22Rv1 (cell line): ENCODE data around the gene AUTS2.
"Not testable (repeated sequence)": the region's sequence is repeated elsewhere in the genome, so short reads cannot be mapped to it uniquely, and the experiment has no call there.

Source experiments
- H3K27ac ChIP-seq: fragments of 450-650 bp; 2 replicates; pipeline ENCODE4 v1.5.1; 2017
- ZFX ChIP-seq: fragments of 450-650 bp; IDR thresholded peaks from 2 replicates; pipeline ENCODE4 v1.6.1; 2017; ENCODE audit warnings: antibody characterized with exemption, borderline replicate concordance
- TF ChIP-seq, protein P1 (sequence below): fragments of 450-650 bp; IDR thresholded peaks from 2 replicates; pipeline ENCODE4 v1.5.1; 2017; ENCODE audit warnings: mild to moderate bottlenecking

The AUTS2 gene

DNA sequence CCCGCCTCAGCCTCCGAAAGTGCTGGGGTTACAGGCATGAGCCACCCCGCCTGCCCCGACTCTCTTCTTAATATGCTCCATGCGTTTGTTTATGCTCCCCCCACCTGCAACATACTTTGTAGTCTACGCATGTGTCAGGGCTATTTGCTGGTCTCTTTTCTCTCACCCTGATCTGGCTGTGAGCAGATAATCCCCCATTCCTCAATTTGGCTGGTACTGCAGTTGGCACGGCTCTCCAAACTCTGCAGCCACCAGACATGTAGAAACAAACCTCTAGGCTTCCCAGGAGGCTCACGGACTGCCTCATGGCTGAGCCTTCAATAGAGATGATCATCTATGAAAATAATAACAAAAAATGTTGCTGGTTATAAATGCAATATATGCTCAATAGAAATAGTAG, 993.4 kb downstream of the AUTS2 start:
- H3K27ac ChIP-seq: no peak overlapping the region
- TF ChIP-seq, protein P1, sequence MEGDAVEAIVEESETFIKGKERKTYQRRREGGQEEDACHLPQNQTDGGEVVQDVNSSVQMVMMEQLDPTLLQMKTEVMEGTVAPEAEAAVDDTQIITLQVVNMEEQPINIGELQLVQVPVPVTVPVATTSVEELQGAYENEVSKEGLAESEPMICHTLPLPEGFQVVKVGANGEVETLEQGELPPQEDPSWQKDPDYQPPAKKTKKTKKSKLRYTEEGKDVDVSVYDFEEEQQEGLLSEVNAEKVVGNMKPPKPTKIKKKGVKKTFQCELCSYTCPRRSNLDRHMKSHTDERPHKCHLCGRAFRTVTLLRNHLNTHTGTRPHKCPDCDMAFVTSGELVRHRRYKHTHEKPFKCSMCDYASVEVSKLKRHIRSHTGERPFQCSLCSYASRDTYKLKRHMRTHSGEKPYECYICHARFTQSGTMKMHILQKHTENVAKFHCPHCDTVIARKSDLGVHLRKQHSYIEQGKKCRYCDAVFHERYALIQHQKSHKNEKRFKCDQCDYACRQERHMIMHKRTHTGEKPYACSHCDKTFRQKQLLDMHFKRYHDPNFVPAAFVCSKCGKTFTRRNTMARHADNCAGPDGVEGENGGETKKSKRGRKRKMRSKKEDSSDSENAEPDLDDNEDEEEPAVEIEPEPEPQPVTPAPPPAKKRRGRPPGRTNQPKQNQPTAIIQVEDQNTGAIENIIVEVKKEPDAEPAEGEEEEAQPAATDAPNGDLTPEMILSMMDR: no peak
- no peak for TF ChIP-seq ZFX

DNA sequence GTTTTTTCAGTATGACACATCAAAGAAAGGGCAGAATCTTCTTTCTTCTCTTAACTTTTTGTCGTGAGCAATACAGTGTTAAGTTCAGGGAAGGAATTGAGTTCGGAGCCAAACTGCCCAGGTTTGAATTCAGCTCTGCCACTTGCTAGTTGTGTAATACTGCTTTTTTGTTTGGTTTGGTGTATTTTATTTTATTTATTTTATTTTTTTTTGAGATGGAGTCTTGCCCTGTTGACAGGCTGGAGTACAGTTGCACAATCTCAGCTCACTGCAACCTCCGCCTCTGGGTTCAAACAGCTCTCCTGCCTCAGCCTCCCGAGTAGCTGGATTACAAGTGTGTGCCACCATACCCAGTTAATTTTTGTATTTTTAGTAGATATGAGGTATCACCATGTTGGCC, 993.9 kb downstream of the AUTS2 start:
- H3K27ac ChIP-seq: no peak overlapping the region
- no peak for TF ChIP-seq ZFX
- TF ChIP-seq, protein P1: no peak

DNA sequence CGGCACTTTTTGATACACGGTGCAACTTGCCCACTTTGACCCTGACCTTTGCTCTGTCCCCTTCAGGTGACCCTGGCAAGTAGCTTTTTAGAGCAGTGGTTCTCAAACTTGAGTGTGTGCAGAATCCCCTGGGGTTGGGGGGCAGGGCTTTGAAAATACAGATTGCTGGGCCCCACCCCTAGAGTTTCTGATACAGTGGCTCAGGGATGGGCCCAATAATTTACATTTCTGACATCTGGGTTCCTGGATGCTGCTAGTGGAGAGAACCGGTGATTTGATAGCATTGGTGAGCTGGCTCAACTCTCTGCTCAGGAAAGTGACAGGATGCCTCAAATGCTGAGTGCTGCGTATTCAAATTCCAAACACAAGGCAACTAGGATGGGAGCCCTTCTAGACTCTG, 995.9 kb downstream of the AUTS2 start:
- no peak overlapping the region for H3K27ac ChIP-seq
- TF ChIP-seq, protein P1: no peak
- no peak for TF ChIP-seq ZFX

DNA sequence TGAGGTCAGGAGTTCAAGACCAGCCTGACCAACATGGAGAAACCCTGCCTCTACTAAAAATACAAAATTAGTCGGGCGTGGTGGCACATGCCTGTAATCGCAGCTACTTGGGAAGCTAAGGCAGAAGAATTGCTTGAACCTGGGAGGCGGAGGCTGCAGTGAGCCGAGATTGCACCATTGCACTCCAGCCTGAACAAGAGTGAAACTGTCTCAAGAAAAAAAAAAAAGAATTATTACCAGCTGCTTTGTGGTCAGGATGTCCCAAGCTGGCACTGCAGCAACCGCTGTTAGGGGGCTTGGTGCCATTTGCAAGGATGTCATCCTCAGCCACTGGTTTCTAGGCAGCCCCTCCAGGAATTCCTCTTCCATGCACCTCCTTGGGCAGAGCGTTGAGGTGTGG, 996.6 kb downstream of the AUTS2 start:
- H3K27ac ChIP-seq: not testable (repeated sequence)

DNA sequence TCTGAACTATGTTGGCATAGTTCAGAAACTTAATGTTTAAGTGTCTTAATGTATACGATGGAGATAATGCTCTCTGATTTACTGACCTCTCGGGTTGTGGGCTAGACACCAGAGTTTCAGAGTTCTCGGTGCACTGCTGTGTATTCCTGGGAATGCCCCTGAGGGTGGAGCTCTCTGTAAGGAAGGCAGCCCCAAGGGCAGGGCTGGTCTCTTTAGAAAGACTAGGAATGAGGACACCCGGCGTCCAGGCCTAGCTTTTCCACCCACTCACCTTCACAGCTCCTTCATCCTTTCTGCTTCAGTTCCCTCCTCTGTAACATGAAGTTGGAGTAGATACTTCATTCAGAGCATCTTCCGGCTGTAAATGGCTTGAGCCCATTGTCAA, 997.1 kb downstream of the AUTS2 start:
- TF ChIP-seq ZFX: no peak
- TF ChIP-seq, protein P1: no peak
- no peak overlapping the region for H3K27ac ChIP-seq

DNA sequence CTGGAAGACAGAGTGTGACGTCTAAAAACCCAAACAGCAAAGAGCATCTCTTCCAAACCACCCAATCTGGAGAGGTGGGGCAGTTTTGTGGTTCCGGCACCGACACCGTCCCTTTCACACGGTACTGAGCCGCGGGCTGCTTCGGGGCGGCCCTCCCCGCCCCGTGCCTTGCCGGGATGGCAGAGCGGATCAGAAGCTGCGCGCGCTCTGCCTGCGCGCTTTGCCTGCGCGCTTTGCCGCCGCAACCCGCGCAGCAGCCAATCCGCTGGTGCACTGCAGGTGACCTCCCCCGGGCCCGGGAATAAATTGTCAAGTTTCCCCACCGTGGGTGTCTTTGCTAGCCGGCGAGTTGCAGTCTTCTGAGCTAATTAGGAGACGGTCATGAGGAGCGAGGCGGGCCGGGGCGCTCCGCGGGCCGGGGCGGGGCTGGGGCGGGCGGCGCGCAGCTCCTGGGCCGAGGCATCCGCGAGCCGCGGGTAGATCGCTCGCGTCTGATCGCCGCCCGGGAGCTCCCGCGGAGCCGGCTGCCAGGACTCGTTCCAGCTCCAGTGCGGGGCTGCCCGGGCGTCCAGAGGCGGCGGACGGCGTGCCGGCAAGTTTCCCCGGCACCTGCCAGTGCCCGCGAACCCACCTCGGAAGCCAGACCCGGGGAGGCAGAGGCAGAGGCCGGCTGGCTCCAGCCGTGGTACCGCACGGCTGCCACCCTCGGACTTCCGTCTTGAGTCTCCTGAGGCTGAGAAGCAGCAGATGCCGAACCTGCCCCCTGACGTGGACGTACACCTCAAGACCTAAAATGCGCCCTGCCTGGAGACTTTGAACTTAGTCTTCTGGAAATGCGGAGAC, 997.7 kb downstream of the AUTS2 start:
- TF ChIP-seq, protein P1: no peak
- no peak for TF ChIP-seq ZFX
- H3K27ac ChIP-seq: no peak overlapping the region

DNA sequence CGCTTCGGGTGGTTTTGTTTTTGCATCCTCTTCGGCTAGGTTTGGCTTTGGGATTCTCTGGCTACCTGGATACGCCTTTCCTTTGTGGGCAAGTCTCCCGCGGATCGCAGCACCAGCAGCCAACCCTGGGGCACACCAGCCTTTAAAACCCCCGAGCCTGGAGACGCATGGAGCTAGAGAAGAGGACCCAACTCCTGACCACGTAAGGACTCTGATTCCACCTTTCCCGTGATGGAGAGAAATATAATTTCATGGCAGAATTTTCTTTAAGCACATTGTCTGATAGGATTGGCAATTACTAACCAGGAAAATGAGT, 998.3 kb downstream of the AUTS2 start:
- no peak overlapping the region for H3K27ac ChIP-seq
- TF ChIP-seq, protein P1: no peak
- no peak for TF ChIP-seq ZFX

DNA sequence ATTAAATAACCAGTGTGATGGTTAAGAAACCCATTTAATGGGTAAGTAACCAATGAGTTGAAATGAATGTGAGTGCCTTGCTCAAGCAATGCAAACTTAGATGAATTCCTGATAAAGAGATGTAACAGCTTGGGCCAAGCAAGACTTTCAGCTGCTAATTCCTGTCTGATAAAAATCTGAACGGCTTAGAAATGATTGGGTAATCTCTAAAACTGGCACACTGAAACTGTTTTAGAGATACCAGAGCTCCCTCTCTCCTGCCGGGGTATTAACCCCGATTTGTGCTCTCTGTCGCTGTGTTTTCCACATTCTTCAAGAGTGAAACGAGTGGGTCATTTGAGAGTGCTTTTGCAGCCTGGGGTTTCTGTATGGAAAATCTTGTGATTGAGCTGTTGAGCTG, 998.8 kb downstream of the AUTS2 start:
- H3K27ac ChIP-seq: no peak overlapping the region
- TF ChIP-seq, protein P1: no peak
- no peak for TF ChIP-seq ZFX
